ENCODE results near the gene NMT1.

The NMT1 gene

DNA sequence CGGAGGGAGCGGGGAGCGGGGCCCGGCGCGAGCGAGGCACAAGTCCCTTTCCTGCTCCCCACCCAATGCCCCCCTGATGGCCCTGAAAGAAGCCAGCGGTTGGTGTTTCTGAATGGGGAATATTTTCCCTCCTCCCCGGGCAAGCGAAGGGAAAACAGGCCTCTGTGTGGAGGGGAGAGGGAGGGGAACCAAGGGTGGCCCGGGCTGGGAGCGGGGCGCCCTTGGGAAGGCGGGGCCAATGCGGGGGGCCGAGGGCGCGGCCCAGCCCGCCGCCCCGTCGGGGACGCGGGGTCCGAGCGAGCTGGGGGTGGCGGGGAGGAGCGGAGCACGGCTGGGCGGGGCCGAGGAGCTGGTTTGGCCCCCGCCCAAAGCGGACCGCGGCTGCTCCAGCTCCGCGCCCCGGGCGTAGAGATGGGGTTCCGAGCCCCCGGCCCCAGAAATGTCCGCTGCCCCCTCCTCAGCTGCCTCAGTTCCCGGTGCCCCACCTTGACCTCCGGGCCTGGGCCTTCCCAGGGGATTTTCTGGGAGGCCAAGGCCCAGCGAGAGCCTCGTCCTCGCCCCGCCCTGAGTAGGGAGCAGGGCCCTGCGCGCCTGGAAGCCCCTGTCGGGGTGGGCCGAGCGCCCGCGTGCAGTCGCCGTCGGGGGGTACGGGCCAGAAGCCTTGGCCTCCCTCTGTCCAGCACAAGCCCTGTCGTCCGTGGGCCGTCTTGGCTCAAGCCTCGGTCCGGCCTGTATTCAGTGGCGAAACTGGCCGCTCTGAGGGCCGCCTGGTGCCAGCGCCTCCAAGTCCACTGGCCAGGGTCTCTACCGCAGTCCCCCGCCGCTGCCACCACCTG, 83.3 kb downstream of the NMT1 start:
- Histone ChIP-seq H3K27ac (peak overlapping the region; percentile 7 to 96 (median 88)), H3K4me3 (peak overlapping the region; percentile 26 to 47 (median 38))

DNA sequence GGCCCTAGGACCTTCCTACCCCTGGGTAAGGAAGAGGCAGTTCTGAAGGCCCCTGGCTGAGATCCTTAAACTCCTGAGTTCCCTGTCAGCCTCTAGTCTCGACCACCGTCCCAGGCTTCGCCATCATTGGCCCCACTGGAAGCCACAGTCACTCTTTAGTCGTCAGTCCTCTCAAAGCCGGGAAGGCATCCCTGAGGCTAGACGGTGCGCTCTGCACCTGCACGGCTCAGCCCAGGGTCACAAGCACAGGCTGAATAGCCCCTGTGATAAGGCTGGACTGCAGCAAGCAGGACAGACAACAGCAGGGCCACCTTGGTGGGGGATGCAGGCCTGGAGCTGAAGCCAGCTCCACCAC, 83.9 kb downstream of the NMT1 start:
- Histone ChIP-seq H3K4me3 (peak overlapping the region in 4 of 7 experiments; percentile 26 to 47 (median 42)), H3K27ac (peak overlapping the region in 20 of 21 experiments; percentile 73 to 96 (median 88))

DNA sequence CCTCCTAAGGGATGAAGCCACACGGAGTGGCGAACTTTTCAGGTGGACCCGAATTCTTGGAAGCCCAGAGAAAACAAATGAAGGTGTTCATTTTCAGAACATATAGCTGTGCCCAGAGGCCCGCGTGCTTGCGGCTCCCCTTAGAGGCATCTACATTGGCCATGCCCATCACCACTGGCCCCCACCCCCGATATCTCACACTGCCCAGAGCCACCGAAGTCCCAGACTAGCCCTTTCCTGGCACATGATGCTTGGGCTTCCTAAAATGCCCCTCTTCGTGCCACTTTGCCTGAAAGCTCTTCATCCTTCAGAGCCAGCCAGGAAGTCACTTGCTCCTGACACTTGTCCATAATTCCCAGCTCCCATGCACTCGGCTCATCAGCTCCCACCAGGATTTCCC, 85.0 kb downstream of the NMT1 start:
- H3K27ac ChIP-seq: peak overlapping the region in 16 of 21 experiments; percentile 18 to 100 (median 98)
- H3K4me3 ChIP-seq: no peak overlapping the region

DNA sequence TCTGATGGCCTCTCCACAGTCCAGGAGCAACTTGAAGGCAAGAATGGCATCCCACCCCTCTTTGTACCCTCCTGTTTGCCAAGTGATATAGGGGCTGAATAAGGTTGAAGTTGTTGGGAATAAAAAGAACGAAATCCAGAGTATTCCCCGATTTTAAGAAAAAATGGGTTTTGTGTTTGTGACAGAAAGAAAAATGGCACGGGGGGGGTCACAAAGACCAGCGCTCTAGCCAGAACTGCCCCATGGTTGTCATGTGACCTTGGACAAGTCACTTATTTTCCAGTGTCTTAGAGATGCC, 85.4 kb downstream of the NMT1 start:
- H3K27ac ChIP-seq: peak overlapping the region in 19 of 21 experiments; percentile 94 to 100 (median 99)
- peak overlapping the region in 3 of 7 experiments; percentile 56 to 78 (median 56) for H3K4me3 ChIP-seq

DNA sequence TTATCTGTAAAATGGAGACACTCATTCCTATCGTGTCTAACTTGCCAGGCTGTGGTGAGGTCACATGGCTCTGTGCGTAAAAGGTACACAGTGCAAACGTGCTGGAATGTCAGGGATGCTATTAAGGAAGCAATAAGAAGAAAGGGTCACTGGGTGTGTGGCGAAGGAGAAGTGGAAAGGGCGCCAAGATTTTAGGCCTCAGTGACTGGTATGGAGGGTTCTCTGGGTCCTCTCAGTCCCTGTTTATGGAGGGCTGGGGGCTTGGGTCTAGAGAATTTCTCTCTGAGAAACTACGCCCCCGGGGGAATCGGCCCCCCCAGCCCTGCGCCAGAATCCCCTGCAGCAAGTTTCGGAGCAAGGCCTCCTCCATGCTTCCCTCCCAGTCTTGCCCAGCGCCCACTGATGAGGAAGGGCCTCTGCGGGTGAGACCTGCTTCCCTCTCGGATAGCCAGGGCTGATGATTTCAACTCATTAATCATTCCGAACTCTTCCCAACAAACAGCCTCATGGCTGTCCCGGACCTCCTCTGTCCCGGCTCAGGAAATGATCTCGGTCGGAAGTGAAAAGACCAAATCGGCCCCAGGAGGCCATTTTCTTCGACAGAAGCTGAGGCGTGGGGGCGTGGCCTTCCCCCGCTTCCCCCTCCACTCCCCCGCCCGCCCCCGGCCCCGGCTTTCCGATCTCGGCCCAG, 85.9 kb downstream of the NMT1 start:
- peak overlapping the region; percentile 41 to 78 (median 59) for H3K4me3 ChIP-seq
- peak overlapping the region; percentile 94 to 100 (median 98) for H3K27ac ChIP-seq

DNA sequence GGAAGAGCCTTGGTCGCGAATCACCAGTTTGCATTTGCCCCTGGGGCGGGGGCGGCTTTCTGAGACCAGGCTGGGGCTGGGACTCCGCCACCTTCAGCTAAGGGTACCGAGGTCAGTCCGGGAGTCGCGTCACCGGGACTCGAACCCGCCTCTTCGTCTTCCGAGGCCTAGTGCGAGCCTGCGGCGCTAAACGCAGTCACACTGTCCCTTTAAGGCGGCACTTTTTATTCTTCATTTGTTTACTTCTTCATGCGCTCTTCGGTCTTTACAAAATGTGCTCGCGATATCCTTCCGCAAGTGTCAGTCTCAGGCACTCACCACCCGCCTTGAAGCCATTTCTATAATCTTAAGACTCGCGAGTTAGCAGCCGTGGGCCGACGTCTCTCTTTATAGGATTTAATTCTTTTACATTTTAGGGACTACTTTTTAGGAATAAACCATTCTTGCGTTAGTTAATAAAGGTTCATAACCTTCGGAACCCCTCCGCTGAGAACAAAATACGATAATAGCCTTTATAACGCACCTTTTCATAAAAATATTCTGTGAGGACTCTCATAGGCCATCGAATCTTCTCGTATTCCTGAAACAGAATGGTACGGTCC, 86.6 kb downstream of the NMT1 start:
- Histone ChIP-seq H3K27ac (peak overlapping the region; percentile 94 to 100 (median 98)), H3K4me3 (peak overlapping the region; percentile 41 to 78 (median 59))

DNA sequence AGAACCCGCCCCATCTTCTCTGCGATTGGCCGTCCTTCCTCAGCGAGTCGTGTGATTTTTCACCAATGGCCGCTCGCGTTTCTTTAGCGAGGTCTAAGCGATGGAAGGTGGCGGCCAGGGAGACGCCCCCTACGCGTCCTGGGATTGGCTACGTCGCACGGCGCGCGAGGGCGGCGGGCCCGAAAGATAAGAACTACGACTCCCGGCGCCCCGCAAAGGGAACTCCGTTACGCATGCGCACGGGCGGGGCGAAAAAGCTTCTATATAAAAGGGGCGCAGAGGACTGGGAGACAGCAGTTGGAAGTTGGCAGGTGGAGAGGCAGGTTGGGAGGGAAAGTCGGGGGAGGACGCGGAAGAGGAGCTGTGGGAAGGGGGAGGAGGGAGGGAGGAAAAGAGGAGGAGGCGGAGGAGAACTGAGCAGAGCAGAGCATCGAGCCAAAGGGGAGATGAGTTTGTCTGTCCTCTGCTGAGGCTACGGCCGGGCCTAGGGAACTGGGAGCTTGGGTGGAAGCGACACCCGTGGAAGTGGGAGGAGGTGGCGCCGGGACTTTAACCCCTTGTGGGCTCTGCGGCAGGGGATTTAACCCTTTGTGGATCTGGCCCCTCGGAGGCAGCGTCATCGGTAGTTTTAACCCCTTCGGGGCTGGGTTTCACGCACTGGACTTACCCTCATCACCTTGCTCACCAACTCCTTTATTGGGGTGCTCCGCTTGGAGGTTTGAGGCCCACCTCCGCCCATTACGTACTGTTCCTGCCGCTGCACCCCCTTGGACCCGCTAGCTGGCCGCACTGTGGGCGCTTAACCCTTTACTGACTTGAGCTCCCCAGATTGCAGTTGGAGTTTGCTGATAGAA, 87.3 kb downstream of the NMT1 start, which contains the start of gene HEXIM1:
Gene HEXIM1, plus strand, starts transcription at position 293 of the 854 bp plus-strand sequence. CDS start 716 bp downstream, outside the sequence.
- Histone ChIP-seq H3K27ac (peak within 1 kb of the TSS; percentile 94 to 100 (median 98)), H3K4me3 (peak within 1 kb of the TSS; percentile 60 to 84 (median 69))

DNA sequence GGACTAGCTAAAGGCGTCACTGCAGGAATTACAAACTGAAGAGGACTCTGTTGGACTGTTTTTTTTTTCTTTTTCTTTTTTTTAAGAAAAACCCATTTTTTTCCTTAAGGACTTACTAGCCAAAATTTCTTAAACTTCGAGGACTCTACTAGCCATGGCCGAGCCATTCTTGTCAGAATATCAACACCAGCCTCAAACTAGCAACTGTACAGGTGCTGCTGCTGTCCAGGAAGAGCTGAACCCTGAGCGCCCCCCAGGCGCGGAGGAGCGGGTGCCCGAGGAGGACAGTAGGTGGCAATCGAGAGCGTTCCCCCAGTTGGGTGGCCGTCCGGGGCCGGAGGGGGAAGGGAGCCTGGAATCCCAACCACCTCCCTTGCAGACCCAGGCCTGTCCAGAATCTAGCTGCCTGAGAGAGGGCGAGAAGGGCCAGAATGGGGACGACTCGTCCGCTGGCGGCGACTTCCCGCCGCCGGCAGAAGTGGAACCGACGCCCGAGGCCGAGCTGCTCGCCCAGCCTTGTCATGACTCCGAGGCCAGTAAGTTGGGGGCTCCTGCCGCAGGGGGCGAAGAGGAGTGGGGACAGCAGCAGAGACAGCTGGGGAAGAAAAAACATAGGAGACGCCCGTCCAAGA, 88.0 kb downstream of the NMT1 start:
- H3K4me3 ChIP-seq: peak overlapping the region; percentile 60 to 84 (median 69)
- peak overlapping the region in 20 of 21 experiments; percentile 64 to 100 (median 94) for H3K27ac ChIP-seq

DNA sequence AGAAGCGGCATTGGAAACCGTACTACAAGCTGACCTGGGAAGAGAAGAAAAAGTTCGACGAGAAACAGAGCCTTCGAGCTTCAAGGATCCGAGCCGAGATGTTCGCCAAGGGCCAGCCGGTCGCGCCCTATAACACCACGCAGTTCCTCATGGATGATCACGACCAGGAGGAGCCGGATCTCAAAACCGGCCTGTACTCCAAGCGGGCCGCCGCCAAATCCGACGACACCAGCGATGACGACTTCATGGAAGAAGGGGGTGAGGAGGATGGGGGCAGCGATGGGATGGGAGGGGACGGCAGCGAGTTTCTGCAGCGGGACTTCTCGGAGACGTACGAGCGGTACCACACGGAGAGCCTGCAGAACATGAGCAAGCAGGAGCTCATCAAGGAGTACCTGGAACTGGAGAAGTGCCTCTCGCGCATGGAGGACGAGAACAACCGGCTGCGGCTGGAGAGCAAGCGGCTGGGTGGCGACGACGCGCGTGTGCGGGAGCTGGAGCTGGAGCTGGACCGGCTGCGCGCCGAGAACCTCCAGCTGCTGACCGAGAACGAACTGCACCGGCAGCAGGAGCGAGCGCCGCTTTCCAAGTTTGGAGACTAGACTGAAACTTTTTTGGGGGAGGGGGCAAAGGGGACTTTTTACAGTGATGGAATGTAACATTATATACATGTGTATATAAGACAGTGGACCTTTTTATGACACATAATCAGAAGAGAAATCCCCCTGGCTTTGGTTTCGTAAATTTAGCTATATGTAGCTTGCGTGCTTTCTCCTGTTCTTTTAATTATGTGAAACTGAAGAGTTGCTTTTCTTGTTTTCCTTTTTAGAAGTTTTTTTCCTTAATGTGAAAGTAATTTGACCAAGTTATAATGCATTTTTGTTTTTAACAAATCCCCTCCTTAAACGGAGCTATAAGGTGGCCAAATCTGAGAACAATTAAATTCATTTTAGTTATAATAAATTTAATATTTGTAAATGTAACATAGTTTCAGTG, 88.8 kb downstream of the NMT1 start:
- Histone ChIP-seq H3K4me3 (peak overlapping the region; percentile 60 to 84 (median 69)), H3K27ac (peak overlapping the region; percentile 10 to 100 (median 94))

DNA sequence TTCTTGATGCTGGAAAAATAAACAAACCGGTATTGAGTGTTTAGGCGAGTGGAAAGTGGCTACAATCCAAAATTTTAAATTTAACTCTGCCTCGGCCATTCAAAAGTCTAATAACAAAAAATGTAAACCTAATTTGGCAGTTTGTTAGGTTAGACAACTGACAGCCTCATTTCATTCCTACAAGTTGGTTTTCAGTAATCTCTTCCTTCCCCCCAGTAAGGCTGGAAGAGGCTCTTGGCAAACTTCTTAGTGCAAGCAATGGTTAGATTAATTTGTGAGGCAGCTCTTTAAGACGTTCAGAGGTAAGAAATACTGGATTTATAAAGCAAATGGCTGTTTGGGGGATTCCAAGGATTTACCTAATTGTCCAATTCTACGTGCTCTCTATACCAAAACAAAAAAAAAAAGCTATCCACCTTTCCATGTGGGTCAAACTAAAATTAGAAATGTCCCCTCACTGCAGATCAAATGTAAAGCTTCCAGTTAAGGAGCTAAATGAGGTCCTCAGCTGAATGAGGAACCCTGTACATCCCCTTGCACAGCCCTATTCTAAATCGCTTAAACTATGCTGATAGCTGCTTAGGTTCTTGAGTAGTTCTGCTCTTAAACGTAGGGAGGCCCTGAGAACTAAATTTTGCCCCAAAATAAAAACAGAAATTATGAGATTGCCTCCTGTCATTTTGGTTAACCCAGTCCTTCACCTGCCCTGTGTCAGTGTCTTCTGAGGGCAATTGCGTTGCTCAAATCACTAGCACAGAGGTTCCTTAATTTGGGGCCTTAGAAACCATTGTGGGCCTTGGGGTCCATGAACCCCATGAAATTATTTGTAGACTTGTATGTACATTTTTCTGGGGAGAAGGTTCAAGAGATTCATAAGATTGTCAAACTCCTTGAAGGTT, 90.0 kb downstream of the NMT1 start:
- Histone ChIP-seq H3K27ac (peak overlapping the region in 15 of 21 experiments; percentile 13 to 100 (median 66)), H3K4me3 (peak overlapping the region; percentile 60 to 84 (median 69))

DNA sequence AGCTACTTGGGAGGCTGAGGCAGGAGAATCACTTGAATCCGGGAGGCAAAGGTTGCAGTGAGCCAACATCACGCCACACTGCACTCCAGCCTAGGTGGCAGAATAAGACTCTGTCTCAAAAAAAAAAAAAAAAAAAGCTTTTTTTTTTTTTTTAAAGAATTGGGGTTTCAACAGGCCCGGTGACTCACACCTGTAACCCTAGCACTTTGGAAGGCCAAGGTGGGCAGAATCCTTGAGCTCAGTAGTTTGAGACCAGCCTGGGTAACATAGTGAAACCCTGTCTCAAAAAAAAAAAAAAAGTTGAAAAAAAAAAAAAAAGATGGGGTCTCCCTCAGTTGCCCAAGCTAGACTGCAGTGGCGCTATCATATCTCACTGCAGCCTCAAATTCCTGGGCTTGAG, 93.9 kb downstream of the NMT1 start:
- H3K27ac ChIP-seq: peak overlapping the region in 7 of 21 experiments; percentile 1 to 69 (median 35)

DNA sequence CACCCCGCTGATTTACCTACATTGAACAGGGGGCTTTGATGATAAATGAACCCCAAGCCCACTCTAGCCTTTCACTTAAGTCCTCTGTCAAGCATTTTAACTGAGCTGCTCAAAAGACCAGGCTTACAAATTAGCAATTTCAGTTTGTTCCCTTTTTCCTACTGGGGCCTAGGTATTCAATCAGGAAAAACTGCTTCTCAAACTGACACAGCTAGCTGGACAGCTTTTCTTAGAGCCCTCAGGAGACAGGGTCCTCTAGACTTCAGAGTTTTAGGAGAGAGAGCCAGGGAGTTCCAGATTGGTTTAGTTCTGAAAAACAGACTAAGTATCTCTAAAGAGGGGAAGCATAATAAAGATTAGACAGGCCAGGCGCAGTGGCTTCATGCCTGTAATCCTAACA, 94.4 kb downstream of the NMT1 start:
- H3K27ac ChIP-seq: peak overlapping the region in 8 of 21 experiments; percentile 1 to 69 (median 34)
- no peak overlapping the region for H3K4me3 ChIP-seq

More for the DNA sequence above, 93.9 kb downstream of the NMT1 start:
- H3K4me3 ChIP-seq: no peak overlapping the region

DNA sequence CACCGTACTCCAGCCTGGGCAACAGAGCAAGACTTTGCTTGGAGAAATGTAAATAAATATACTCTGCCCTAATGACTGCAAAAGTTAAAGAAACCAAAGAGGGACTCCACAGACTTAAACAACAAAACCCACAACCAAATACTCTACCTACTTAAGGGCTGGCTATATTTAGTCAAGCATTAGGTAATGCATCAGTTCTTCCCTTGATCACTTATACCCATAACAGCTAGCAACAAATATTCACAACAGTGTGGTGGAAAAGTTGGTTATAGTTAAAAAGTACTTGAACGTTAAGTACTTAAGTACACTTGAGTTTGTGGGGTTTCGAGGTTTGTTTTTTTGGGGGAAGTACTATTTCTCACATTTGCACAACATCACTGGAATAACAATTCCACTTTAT, 95.1 kb downstream of the NMT1 start:
- H3K4me3 ChIP-seq: no peak overlapping the region
- no peak overlapping the region for H3K27ac ChIP-seq

Measured in skin epidermis (tissue), 12 donors.